GM10266 (cell line): ENCODE measurements around the gene PPP6R1.

Source experiments
- DNase-seq: peaks from one replicate; pipeline ENCODE4 v3.0.0; 2012; ENCODE audit errors: extremely low spot score
- TF ChIP-seq, protein P1 (sequence below): IDR thresholded peaks from 2 replicates; pipeline ENCODE4 v1.5.1; 2012; ENCODE audit warnings: mild to moderate bottlenecking, low read depth; ENCODE audit not compliant: control insufficient read depth, insufficient read depth; ENCODE audit errors: missing control alignments

Gene PPP6R1

DNA sequence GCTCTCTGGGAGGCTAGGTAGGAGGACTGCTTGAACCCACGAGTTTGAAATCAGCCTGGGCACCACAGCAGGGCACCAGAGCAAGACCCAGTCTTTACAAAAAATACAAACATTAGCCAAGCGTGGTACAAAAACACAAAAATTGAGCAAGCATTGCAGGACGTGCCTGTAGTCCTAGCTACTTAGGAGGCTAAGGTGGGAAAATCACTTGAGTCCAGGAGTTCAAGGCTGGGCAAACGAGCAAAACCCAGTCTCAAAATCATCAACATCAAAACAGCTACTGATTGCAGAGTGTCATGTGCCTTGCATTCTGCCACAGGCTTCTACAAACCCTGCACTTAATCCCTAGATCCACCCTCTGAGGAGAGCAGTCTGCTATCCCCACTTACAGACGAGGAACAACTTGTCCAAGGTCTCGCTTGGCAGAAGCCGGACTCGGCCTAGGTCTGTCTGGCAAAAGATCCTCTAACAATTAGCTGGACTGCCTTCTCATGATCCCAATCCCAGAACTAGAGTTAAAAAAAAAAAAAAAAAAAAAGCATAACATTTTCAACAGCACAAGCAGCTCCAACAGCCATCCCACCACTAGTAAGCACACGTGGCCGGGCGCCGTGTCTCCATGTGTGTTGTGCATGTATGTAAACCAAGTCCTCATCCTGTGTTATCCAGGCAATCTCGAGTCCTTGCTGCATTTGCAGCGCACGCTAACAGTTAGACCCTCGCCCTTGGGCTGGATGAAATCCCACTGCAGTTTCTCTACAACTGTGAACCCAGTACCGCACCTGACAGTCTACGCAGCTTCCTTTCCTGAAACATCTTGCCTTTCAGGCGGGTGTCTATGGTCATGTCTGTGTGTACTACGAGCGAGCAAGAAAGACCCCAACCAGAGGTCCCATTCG is 2.0 kb downstream of the PPP6R1 start:
- DNase-seq = no peak
- TF ChIP-seq, protein P1, sequence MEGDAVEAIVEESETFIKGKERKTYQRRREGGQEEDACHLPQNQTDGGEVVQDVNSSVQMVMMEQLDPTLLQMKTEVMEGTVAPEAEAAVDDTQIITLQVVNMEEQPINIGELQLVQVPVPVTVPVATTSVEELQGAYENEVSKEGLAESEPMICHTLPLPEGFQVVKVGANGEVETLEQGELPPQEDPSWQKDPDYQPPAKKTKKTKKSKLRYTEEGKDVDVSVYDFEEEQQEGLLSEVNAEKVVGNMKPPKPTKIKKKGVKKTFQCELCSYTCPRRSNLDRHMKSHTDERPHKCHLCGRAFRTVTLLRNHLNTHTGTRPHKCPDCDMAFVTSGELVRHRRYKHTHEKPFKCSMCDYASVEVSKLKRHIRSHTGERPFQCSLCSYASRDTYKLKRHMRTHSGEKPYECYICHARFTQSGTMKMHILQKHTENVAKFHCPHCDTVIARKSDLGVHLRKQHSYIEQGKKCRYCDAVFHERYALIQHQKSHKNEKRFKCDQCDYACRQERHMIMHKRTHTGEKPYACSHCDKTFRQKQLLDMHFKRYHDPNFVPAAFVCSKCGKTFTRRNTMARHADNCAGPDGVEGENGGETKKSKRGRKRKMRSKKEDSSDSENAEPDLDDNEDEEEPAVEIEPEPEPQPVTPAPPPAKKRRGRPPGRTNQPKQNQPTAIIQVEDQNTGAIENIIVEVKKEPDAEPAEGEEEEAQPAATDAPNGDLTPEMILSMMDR = no peak

DNA sequence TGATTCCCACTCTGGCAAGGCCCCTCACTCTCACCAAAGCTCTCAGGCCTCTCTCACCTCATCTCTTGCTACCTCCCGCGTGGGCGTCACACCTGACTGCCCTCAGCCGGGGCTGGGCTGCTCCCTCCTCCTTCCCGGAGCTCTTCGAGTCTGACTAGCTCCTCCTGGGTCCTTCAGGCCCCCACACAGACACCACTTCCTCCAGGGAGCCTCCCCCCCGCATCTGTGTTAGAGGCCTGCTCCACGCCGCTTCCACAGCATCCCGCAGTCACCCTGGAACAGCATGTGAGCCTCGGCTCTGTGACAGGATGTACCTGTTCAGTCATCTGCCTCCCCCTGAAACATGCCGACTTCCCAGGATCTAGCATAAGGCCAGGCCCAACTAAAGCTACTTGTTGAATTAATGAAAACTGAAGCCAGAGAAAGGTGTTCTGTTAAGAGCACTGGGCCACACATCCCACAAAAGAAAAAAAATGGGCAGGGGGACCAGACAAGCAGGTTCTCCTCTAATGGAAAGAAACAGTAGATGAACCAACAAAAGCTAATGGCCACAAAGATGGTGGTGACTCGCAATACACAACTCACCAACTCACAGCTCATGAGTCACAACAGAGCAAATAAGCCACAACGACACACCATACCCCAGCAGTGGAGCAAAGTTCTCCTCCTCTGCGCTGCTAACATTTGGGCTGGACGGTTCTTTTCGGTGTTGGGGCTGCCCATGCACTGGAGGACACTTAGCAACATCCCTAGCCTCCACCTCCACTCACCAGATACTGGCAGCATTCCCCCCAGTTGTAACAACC is 3.0 kb downstream of the PPP6R1 start:
- peak; percentile 66 for DNase-seq
- TF ChIP-seq, protein P1 = no peak

- no peak for DNase-seq
- TF ChIP-seq, protein P1 = no peak
Measured at GRCh38 chr19:55254625-55254977, 4.2 kb downstream of the PPP6R1 start.

GRCh38 chr19:55253842-55254624 is 4.8 kb downstream of the PPP6R1 start:
- DNase-seq = peak; percentile 84
- TF ChIP-seq, protein P1 = no peak

DNA sequence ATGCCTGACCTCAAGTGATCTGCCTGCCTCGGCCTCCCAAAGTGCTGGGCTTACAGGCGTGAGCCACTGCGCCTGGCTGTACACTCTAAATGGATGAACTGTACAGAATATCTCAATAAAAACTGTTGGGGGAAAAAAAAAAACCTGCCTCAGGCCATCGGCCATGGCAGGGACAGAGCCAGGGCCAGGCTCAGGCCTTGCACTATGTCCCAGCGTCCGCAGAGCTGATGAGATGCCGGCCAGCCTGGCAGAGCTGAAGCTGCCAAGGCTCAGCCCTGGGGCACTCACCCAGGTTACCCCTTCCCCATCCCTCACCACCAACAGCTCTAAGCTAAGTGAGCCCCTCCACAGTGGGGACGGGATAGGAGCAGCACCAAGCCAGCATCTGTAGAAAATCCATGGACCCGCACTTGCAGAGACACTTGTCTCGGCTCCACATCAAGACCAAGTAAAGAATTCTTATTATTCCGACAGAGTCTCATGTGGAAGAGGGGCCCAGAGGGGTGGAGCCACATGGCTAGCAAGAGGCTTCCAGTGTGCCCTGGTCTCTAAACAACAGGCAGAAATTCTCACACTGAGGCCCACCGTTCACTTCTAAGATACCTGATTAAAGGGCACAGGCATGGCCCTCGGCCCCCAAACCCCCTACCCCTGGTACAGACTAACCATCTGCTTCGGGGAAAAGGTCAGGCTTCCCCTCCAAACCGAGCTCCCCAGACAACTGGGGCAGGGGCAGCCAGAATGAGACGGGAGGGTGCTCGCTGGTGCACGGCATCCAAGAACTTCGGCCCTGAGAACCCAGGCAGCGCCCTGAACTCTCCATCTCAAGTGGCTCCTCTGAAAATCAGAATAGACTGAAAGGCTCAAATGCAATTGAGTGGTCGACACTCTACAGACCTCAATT is 5.8 kb downstream of the PPP6R1 start:
- TF ChIP-seq, protein P1 = no peak
- no peak for DNase-seq

DNA sequence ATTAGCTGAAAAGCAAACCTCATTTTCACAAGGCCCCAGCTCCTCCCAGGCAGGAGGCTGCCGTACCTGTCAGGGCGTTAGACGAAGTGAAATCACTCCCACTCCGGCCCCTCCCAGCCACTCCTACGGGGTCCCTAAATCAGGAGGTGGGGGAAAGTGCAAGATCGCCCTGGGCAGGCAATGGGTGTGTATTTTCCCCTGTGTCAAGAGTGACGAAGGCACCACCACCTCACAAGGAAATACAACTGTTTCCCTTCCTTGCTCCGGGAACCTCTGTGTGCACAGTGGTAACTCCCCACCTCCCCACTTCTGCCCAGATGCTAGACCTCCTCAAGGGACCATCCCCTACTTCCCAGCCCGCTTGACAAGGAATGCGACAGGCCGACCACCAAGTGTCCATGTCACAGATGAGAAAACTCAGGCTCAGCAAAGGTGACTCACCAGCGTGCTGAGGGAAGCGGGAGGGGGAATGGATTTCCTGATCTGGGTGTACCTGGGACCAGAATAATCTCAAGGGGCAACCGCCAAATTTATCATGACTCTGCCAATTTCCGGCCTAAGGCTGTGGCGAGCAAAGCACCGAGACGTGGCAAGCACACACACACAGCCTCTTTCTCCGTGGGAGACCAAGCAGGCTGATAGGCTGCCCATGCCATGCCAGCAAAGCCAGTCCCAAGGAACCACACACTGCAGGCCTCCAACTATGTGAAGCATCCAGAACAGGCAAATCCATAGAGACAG is 7.3 kb downstream of the PPP6R1 start:
- peak; percentile 54 for DNase-seq
- TF ChIP-seq, protein P1 = no peak
